ENCODE results near the gene NODAL.

- TF ChIP-seq CTCF (IDR thresholded peaks at IDR 0.05 in 2 of 3, conservative IDR thresholded peaks at IDR 0.05 in 1 of 3; ENCODE audit: borderline replicate concordance in 1 of 3, insufficient read depth in 1 of 3, low read depth in 2 of 3, low read length in 2 of 3), result no peak
- TF ChIP-seq, protein P1, sequence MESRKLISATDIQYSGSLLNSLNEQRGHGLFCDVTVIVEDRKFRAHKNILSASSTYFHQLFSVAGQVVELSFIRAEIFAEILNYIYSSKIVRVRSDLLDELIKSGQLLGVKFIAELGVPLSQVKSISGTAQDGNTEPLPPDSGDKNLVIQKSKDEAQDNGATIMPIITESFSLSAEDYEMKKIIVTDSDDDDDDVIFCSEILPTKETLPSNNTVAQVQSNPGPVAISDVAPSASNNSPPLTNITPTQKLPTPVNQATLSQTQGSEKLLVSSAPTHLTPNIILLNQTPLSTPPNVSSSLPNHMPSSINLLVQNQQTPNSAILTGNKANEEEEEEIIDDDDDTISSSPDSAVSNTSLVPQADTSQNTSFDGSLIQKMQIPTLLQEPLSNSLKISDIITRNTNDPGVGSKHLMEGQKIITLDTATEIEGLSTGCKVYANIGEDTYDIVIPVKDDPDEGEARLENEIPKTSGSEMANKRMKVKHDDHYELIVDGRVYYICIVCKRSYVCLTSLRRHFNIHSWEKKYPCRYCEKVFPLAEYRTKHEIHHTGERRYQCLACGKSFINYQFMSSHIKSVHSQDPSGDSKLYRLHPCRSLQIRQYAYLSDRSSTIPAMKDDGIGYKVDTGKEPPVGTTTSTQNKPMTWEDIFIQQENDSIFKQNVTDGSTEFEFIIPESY (IDR thresholded peaks at IDR 0.05; ENCODE audit: extremely low read depth, insufficient replicate concordance, low read length), result no peak
- no peak for TF ChIP-seq POLR2A (IDR thresholded peaks at IDR 0.05; ENCODE audit: borderline replicate concordance, extremely low read depth, insufficient read depth, insufficient read length)
- TF ChIP-seq CEBPB (IDR thresholded peaks at IDR 0.05; ENCODE audit: low read depth), result no peak
- TF ChIP-seq RAD21 (IDR thresholded peaks at IDR 0.05; ENCODE audit: low read depth), result no peak
- TF ChIP-seq EZH2 (IDR thresholded peaks at IDR 0.05), result no peak
- TF ChIP-seq EZH2phosphoT487 (IDR thresholded peaks at IDR 0.05; ENCODE audit: borderline replicate concordance), result no peak
- no peak for TF ChIP-seq POLR2AphosphoS5 (IDR thresholded peaks at IDR 0.05; ENCODE audit: low read depth, low read length)
- TF ChIP-seq ZNF274 (IDR thresholded peaks at IDR 0.05; ENCODE audit: low read depth, low read length), result no peak
- no peak for TF ChIP-seq SIN3A (IDR thresholded peaks at IDR 0.05; ENCODE audit: low read depth)
- TF ChIP-seq YY1 (IDR thresholded peaks at IDR 0.05; ENCODE audit: extremely low read depth, insufficient replicate concordance, low read depth, low read length), result no peak
- no peak for TF ChIP-seq ZFX (IDR thresholded peaks at IDR 0.05)
- no peak for TF ChIP-seq JUND (IDR thresholded peaks at IDR 0.05)
Observed at GRCh38 chr10:70480239-70480861, 38.9 kb upstream of the NODAL start.

All from HCT116 (cell line).